Activated naive CD8-positive, alpha-beta T cell treated with anti-CD3 and anti-CD28 coated beads, Interleukin-2, amount 50 U/mL, for 24 hours (primary cell): ENCODE measurements around the gene GTPBP6.
A peak's percentile ranks its signal among the peaks of the same experiment; 100 is the strongest.
"Not testable (repeated sequence)": the region's sequence is repeated elsewhere in the genome, so short reads cannot be mapped to it uniquely, and the experiment has no call there.

Experiments
- ATAC-seq: fragments of 150-1000 bp; cut with Tn5 transposase; one replicate; pipeline ENCODE4 v1.10.0; 2021
- DNase-seq: peaks from one replicate; pipeline ENCODE4 v3.0.0; 2021
- H3K27ac Mint-ChIP-seq: one replicate; pipeline ENCODE4 v1.8.0; 2021; ENCODE audit warnings: mild to moderate bottlenecking, mixed read lengths
- H3K27me3 Mint-ChIP-seq: one replicate; pipeline ENCODE4 v1.8.0; 2021; ENCODE audit warnings: mixed read lengths
- H3K36me3 Mint-ChIP-seq: one replicate; pipeline ENCODE4 v1.8.0; 2021; ENCODE audit warnings: low read depth, mixed read lengths
- H3K4me1 Mint-ChIP-seq: one replicate; pipeline ENCODE4 v1.8.0; 2021; ENCODE audit warnings: mixed read lengths
- H3K4me3 Mint-ChIP-seq: one replicate; pipeline ENCODE4 v1.8.0; 2021; ENCODE audit warnings: mild to moderate bottlenecking, moderate library complexity, mixed read lengths
- H3K9me3 Mint-ChIP-seq: one replicate; pipeline ENCODE4 v1.8.0; 2021; ENCODE audit warnings: mixed read lengths

Gene GTPBP6

GRCh38 chrX:282000-282681, 36.5 kb downstream of the GTPBP6 start:
- peaks cover 24% of the 10 kb centered on the region for H3K4me1 Mint-ChIP-seq
- H3K27me3 Mint-ChIP-seq, ATAC-seq, H3K27ac Mint-ChIP-seq, DNase-seq, H3K9me3 Mint-ChIP-seq: not testable (repeated sequence)
- H3K4me3 Mint-ChIP-seq: peak overlapping the region; percentile 66
- peaks cover 14% of the 10 kb centered on the region for H3K36me3 Mint-ChIP-seq

GRCh38 chrX:281166-281999, 37.2 kb downstream of the GTPBP6 start, which contains the start of gene PLCXD1:
TSS of gene PLCXD1 (plus strand) at chrX:281381. CDS start at chrX:284188, 2,807 bp downstream.
- peak within 1 kb of the TSS; percentile 66 for H3K4me3 Mint-ChIP-seq
- H3K9me3 Mint-ChIP-seq: no peaks in the 10 kb centered on the region
- no peak within 1 kb of the TSS for H3K27ac Mint-ChIP-seq
- no peak for ATAC-seq
- peak; percentile 28 for DNase-seq
- H3K27me3 Mint-ChIP-seq: no peaks in the 10 kb centered on the region
- peaks cover 26% of the 10 kb centered on the region for H3K4me1 Mint-ChIP-seq
- H3K36me3 Mint-ChIP-seq: peaks cover 14% of the 10 kb centered on the region

GRCh38 chrX:280722-281121, 37.9 kb downstream of the GTPBP6 start:
- H3K27ac Mint-ChIP-seq, H3K27me3 Mint-ChIP-seq, H3K9me3 Mint-ChIP-seq, ATAC-seq, H3K4me3 Mint-ChIP-seq, DNase-seq: not testable (repeated sequence)
- Mint-ChIP-seq H3K36me3 (peaks cover 13% of the 10 kb centered on the region), H3K4me1 (peaks cover 24% of the 10 kb centered on the region)

GRCh38 chrX:279757-280604, 38.6 kb downstream of the GTPBP6 start:
- H3K27ac Mint-ChIP-seq, H3K36me3 Mint-ChIP-seq, ATAC-seq, H3K9me3 Mint-ChIP-seq, DNase-seq, H3K27me3 Mint-ChIP-seq: not testable (repeated sequence)
- peak overlapping the region; percentile 14 for H3K4me3 Mint-ChIP-seq
- H3K4me1 Mint-ChIP-seq: peaks cover 24% of the 10 kb centered on the region

GRCh38 chrX:276581-277201, 41.9 kb downstream of the GTPBP6 start:
- peak; percentile 37 for ATAC-seq
- Mint-ChIP-seq H3K4me3 (peak overlapping the region; percentile 69), H3K27ac (no peak overlapping the region)

DNA sequence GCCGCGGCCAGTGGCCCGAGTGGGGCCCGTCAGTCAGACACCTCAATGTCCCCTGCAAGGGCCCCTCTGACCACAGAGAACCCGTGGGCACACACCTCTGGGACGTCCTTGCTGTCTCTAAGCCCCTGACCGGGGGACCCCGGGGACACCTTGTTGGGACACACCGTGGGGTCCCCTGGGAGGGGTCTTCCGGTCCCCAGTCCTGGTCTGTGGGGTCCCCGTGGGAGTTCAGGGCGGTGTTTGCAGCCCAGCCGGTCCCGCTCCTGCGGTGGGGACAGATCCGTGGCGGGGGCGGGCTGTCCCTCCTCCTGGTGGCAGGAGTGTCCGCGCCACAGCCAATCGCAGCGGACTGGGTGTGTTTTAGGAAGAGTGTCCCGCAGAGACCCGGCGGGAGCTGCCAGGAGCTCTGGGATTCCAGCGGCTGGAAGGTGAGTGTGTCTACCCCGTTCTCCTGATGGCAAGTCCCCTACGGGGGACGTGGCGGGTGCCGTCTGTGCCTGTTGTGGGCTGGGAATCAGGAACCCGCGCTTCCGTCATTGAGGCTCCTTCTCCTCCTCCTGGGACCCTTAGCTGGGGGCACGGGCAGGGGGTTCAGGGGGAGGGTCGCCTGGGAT, 42.5 kb downstream of the GTPBP6 start:
- no peak overlapping the region for H3K27ac Mint-ChIP-seq
- no peaks in the 10 kb centered on the region for H3K9me3 Mint-ChIP-seq
- DNase-seq (peak; percentile 48), ATAC-seq (peak; percentile 80)
- H3K27me3 Mint-ChIP-seq: no peaks in the 10 kb centered on the region
- peak overlapping the region; percentile 69 for H3K4me3 Mint-ChIP-seq
- H3K36me3 Mint-ChIP-seq: no peaks in the 10 kb centered on the region
- H3K4me1 Mint-ChIP-seq: peaks cover 13% of the 10 kb centered on the region

More at GRCh38 chrX:276581-277201, 41.9 kb downstream of the GTPBP6 start:
- Mint-ChIP-seq H3K9me3 (no peaks in the 10 kb centered on the region), H3K36me3 (no peaks in the 10 kb centered on the region), H3K4me1 (peaks cover 17% of the 10 kb centered on the region), H3K27me3 (no peaks in the 10 kb centered on the region)
- DNase-seq: peak; percentile 18

DNA sequence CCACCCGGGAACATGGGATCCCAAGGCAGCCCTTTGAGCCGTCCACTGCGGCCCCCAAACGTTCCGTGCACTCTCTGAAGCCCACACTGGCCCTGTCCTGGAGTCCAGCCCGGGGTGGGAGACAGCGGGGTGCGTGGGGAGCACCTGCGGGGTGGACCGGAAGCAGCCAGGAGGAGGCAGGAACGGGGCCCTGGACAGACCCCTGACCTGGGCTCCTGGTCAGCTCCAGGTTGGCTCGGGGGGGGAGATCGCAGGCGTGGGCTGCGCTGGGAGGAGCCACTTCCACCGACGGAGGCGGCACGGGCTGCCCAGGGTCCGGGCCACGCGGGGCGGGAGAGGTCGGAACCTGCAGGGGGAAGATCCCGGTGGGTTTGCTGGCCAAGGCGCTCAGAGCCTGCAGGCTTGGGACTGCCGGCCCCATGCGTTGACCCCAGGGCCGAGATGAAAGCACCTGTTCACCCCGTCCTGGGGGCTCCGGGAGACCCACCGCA, 43.1 kb downstream of the GTPBP6 start:
- Mint-ChIP-seq H3K4me1 (peaks cover 13% of the 10 kb centered on the region), H3K27me3 (no peaks in the 10 kb centered on the region), H3K4me3 (peak overlapping the region; percentile 14), H3K36me3 (no peaks in the 10 kb centered on the region), H3K27ac (no peak overlapping the region), H3K9me3 (no peaks in the 10 kb centered on the region)
- DNase-seq (no peak), ATAC-seq (no peak)

DNA sequence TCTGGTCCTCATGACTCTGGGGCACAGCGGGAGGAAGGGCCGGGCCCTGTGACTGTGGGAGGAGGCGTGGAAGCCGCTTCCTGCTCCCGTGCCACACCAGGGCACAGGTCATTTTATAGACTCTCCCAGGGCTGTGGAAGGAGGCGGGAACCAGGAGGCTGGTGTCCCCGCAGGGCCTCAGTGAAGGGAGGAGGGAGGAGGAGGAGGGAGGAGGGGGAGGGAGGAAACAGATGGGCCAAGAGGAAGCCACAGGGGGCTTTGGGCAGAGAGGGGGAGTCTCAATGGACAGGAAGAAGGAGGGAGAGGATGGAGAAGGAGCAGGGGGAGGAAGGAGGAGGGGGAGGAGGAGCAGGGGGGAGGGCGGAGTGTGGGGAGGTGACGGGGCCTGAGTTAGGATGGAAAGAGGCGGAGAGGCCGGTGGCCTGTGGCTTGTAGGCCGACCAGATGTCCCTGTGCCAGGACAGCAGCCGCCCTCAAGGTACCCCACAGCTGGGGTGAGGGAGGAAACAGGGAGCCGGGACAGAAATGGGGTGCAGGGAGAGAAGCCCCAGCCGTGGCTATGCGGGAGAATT, 43.6 kb downstream of the GTPBP6 start:
- Mint-ChIP-seq H3K27me3 (no peaks in the 10 kb centered on the region), H3K36me3 (no peaks in the 10 kb centered on the region), H3K4me1 (peaks cover 13% of the 10 kb centered on the region), H3K9me3 (no peaks in the 10 kb centered on the region), H3K27ac (no peak overlapping the region), H3K4me3 (peak overlapping the region; percentile 14)
- DNase-seq: no peak
- ATAC-seq: no peak

DNA sequence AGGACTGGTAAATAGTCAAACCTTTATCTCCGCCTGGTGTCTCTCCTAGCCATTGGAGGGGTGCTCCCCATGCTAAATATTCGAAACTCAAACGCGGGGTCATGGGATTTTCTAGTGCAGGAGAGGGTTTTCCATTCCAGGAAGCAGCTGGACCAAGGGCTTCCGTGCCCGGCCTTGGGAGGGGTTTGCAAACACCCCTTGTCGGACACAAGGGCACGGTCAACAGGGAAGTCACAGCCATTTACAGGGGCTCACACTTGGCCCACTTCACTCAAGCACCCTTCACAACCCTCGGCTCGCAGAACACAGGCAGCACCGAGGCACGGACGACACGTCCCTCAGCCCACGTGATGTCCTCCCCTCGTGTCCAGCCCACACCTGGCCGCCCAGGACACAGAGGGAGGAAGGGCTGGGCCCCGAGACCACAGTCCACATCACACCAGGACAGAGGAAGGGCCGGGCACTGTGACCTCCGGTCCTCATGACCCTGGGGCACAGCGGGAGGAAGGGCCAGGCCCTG, 47.7 kb downstream of the GTPBP6 start:
- ATAC-seq (no peak), DNase-seq (no peak)
- Mint-ChIP-seq H3K4me3 (no peak overlapping the region), H3K4me1 (peaks cover 1% of the 10 kb centered on the region), H3K27me3 (no peaks in the 10 kb centered on the region), H3K27ac (no peak overlapping the region), H3K9me3 (no peaks in the 10 kb centered on the region), H3K36me3 (no peaks in the 10 kb centered on the region)

DNA sequence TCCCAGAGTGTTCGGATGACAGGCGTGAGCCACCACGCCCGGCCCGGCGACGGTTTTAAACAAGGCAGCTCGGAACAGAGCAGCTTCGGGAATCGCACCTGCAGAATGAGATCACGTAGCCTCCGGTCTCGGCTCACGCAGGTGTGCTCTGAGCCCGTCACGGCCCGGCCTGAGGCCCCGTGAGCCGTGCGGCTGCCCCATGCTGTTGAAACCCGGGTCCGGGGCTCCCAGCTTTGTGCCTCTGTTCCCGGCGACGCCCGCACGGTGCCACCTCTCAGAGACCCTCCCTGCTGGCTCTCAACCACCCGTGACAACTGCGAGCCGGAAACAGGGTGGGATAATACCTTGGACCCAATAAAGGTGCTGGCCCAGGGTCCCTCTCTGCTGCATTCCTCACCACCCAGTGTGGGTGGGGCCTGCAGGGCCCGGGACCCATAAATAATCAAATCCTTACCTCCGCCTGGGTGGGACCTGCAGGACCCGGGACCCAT, 50.8 kb downstream of the GTPBP6 start:
- no peaks in the 10 kb centered on the region for H3K36me3 Mint-ChIP-seq
- DNase-seq (no peak), ATAC-seq (no peak)
- H3K27me3 Mint-ChIP-seq: no peaks in the 10 kb centered on the region
- H3K4me1 Mint-ChIP-seq: no peaks in the 10 kb centered on the region
- no peak overlapping the region for H3K4me3 Mint-ChIP-seq
- H3K27ac Mint-ChIP-seq: no peak overlapping the region
- no peaks in the 10 kb centered on the region for H3K9me3 Mint-ChIP-seq

GRCh38 chrX:265502-265901, 53.1 kb downstream of the GTPBP6 start:
- H3K27me3 Mint-ChIP-seq: no peaks in the 10 kb centered on the region
- no peaks in the 10 kb centered on the region for H3K4me1 Mint-ChIP-seq
- ATAC-seq: no peak
- no peak overlapping the region for H3K4me3 Mint-ChIP-seq
- H3K9me3 Mint-ChIP-seq: no peaks in the 10 kb centered on the region
- H3K27ac Mint-ChIP-seq: no peak overlapping the region
- no peak for DNase-seq
- no peaks in the 10 kb centered on the region for H3K36me3 Mint-ChIP-seq

DNA sequence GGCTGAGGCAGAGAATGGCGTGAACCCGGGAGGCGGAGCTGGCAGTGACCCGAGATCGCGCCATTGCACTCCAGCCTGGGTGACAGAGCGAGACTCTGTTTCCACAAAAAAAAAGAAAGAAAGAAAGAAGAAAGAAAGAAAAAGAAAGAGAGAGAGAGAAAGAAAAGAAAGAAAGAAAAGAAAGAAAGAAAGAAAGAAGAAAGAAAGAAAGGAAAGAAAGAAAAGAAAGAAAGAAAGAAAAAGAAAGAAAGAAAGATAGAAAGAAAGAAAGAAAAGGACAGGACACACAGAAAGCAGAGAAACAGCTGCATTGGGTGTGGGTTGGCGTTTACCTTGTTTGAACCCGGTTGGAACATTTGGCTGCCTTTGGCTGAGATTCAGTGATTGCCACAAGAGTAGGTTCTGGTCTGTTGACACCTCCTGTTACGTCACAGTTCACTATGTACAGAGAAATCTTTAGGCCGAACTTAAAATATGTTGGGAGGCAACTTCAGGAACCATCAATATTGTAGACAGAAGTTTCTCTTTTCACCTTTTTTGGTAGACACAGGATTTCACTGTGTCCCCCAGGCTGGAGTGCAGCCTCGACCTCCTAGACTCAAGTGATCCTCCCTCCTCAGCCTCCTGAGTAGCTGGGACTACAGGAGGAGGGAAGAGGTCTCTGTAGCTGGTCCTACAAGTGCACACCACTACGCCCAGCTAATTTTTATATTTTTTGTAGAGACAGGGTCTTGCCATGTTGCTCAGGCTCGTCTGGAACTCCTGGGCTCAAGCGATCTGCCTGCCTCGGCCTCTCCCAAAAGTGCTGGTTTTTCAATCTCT, 53.8 kb downstream of the GTPBP6 start:
- H3K36me3 Mint-ChIP-seq: no peaks in the 10 kb centered on the region
- ATAC-seq (no peak), DNase-seq (no peak)
- no peak overlapping the region for H3K4me3 Mint-ChIP-seq
- no peak overlapping the region for H3K27ac Mint-ChIP-seq
- no peaks in the 10 kb centered on the region for H3K27me3 Mint-ChIP-seq
- no peaks in the 10 kb centered on the region for H3K9me3 Mint-ChIP-seq
- no peaks in the 10 kb centered on the region for H3K4me1 Mint-ChIP-seq
